Mesenchymal stem cell (in vitro differentiated cells and primary cell): ENCODE measurements around the gene DTWD2.
A peak's percentile ranks its signal among the peaks of the same experiment; 100 is the strongest.

Source experiments
- DNase-seq: peaks from one replicate; pipeline ENCODE4 v3.0.0-alpha.2; 2013
- H2AFZ ChIP-seq: one replicate; pipeline ENCODE4 v1.6.1; 2013; ENCODE audit warnings: low read depth, mild to moderate bottlenecking, control low read depth, inconsistent platforms, low read length, moderate library complexity
- H2AK5ac ChIP-seq: 2 replicates; pipeline ENCODE4 v1.6.1; 2013; ENCODE audit warnings: low read length, moderate library complexity, mild to moderate bottlenecking, inconsistent platforms; ENCODE audit not compliant: severe bottlenecking
- H2BK120ac ChIP-seq: one replicate; pipeline ENCODE4 v1.6.1; 2013; ENCODE audit warnings: low read depth, mild to moderate bottlenecking, inconsistent platforms, low read length, moderate library complexity
- H2BK12ac ChIP-seq, 2 experiments: one replicate each; pipeline ENCODE4 v1.6.1; 2013; ENCODE audit warnings: inconsistent platforms in 2 of 2, low read length in 2 of 2, mild to moderate bottlenecking in 2 of 2, moderate library complexity in 2 of 2, control low read depth in 1 of 2
- H2BK15ac ChIP-seq: one replicate; pipeline ENCODE4 v1.6.1; 2013; ENCODE audit warnings: mild to moderate bottlenecking, low read depth, inconsistent platforms; ENCODE audit not compliant: poor library complexity, severe bottlenecking
- H2BK5ac ChIP-seq: 2 replicates; pipeline ENCODE4 v1.6.1; 2013; ENCODE audit warnings: low read depth, mild to moderate bottlenecking, low read length, control low read depth, inconsistent platforms; ENCODE audit not compliant: poor library complexity, severe bottlenecking
- H3K14ac ChIP-seq, 2 experiments: one replicate each; pipeline ENCODE4 v1.6.1; 2013; ENCODE audit warnings: inconsistent platforms in 2 of 2, low read length in 2 of 2, control low read depth in 1 of 2, mild to moderate bottlenecking in 1 of 2, moderate library complexity in 1 of 2
- H3K18ac ChIP-seq, 2 experiments: one replicate each; pipeline ENCODE4 v1.6.1; 2013; ENCODE audit warnings: inconsistent platforms in 2 of 2, low read length in 2 of 2, control low read depth in 1 of 2, low read depth in 1 of 2, mild to moderate bottlenecking in 1 of 2
- H3K23ac ChIP-seq, 2 experiments: one replicate each; pipeline ENCODE4 v1.6.1; 2013; ENCODE audit warnings: inconsistent platforms in 2 of 2, low read length in 2 of 2, mild to moderate bottlenecking in 2 of 2, moderate library complexity in 2 of 2, control low read depth in 1 of 2
- H3K27ac ChIP-seq: 2 replicates; pipeline ENCODE4 v1.5.1; 2013; ENCODE audit warnings: mild to moderate bottlenecking, moderate library complexity, low read length, control low read depth, inconsistent platforms; ENCODE audit not compliant: poor library complexity, severe bottlenecking
- H3K27me3 ChIP-seq, 2 experiments: 2 replicates each; pipeline versions ENCODE4 v1.6.1 to v1.7.0; 2013; ENCODE audit warnings: low read length in 2 of 2, mild to moderate bottlenecking in 2 of 2, moderate library complexity in 2 of 2, control low read depth in 1 of 2, inconsistent platforms in 1 of 2; ENCODE audit not compliant: control insufficient read depth in 1 of 2, insufficient read depth in 1 of 2
- H3K36me3 ChIP-seq, 2 experiments: 2 replicates each; pipeline versions ENCODE4 v1.6.1 to v1.7.0; 2013; ENCODE audit warnings: low read length in 2 of 2, control low read depth in 1 of 2, inconsistent platforms in 1 of 2, low read depth in 1 of 2, mild to moderate bottlenecking in 1 of 2; ENCODE audit not compliant: insufficient read depth in 2 of 2, control insufficient read depth in 1 of 2
- H3K4ac ChIP-seq, 2 experiments: one replicate each; pipeline ENCODE4 v1.6.1; 2013; ENCODE audit warnings: inconsistent platforms in 2 of 2, low read length in 2 of 2, mild to moderate bottlenecking in 2 of 2, moderate library complexity in 2 of 2, control low read depth in 1 of 2, low read depth in 1 of 2
- H3K4me1 ChIP-seq: 2 replicates; pipeline ENCODE4 v1.6.1; 2013; ENCODE audit warnings: low read depth, low read length, control low read depth; ENCODE audit not compliant: control insufficient read depth, insufficient read depth
- H3K4me2 ChIP-seq: 2 replicates; pipeline ENCODE4 v1.6.1; 2013; ENCODE audit warnings: low read length, mild to moderate bottlenecking, inconsistent platforms; ENCODE audit not compliant: poor library complexity, severe bottlenecking
- H3K4me3 ChIP-seq, 2 experiments: 2 replicates each; pipeline versions ENCODE4 v1.5.1 to v1.7.0; 2013; ENCODE audit warnings: low read length in 2 of 2, mild to moderate bottlenecking in 2 of 2, control low read depth in 1 of 2, low read depth in 1 of 2; ENCODE audit not compliant: insufficient read depth in 1 of 2
- H3K79me1 ChIP-seq: replicated peaks from 2 replicates; pipeline ENCODE4 v1.6.1; 2013; ENCODE audit warnings: mild to moderate bottlenecking, control low read depth, low read length, inconsistent platforms; ENCODE audit not compliant: poor library complexity, severe bottlenecking
- H3K9ac ChIP-seq: 2 replicates; pipeline ENCODE4 v1.7.0; 2013; ENCODE audit warnings: mild to moderate bottlenecking, low read length, moderate library complexity
- H3K9me3 ChIP-seq: 2 replicates; pipeline ENCODE4 v1.7.0; 2013; ENCODE audit warnings: mild to moderate bottlenecking, low read length; ENCODE audit not compliant: control insufficient read depth
- H4K8ac ChIP-seq: one replicate; pipeline ENCODE4 v1.6.1; 2013; ENCODE audit warnings: inconsistent platforms, mild to moderate bottlenecking, low read length, moderate library complexity
- H4K91ac ChIP-seq: one replicate; pipeline ENCODE4 v1.6.1; 2013; ENCODE audit warnings: mild to moderate bottlenecking, low read length, inconsistent platforms
- WGBS: methylation state at CpG from one replicate; pipeline ENCODE4 v1.1.7; 2013; ENCODE audit warnings: mixed read lengths; 5-methylcytosine and 5-hydroxymethylcytosine counted together

DTWD2 gene

DNA sequence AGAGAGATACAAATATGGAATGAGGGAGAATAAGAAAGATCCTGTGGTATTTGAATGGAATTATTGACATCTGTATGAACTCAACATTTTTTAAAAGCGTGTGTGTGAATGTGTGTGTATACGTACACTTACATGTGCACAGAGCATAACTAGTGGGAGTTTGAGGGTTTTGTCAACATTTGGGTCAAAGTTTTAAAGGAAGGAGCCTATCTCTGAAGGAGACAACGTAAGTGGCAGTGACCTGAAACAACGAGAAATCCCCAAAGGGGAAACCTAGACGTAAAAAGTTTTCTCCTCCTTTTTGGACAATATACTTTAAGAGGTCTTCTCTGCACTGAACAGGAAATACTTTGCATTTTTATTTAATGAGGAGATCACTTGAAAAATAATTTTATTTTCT lies 40.2 kb upstream of the DTWD2 start:
- H2BK120ac ChIP-seq, result no peak overlapping the region
- H3K4me3 ChIP-seq, result no peak overlapping the region
- H2BK12ac ChIP-seq, result no peak overlapping the region
- 81% methylated on average over 3 of the region's 5 CpGs for WGBS
- H2BK5ac ChIP-seq, result no peak overlapping the region
- H3K27me3 ChIP-seq, result no peaks in the 10 kb centered on the region
- H3K9me3 ChIP-seq, result no peaks in the 10 kb centered on the region
- no peak overlapping the region for H3K18ac ChIP-seq
- H3K23ac ChIP-seq, result no peak overlapping the region
- no peaks in the 10 kb centered on the region for H3K4me1 ChIP-seq
- no peak overlapping the region for H4K8ac ChIP-seq
- no peak overlapping the region for H3K4ac ChIP-seq
- H2BK15ac ChIP-seq, result no peak overlapping the region
- H3K14ac ChIP-seq, result no peak overlapping the region
- no peak overlapping the region for H3K27ac ChIP-seq
- H3K36me3 ChIP-seq, result no peaks in the 10 kb centered on the region
- no peak overlapping the region for H3K9ac ChIP-seq
- no peak for DNase-seq
- no peak overlapping the region for H2AK5ac ChIP-seq
- peak overlapping the region; percentile 21 for H3K4me2 ChIP-seq
- H3K79me1 ChIP-seq, result no peaks in the 10 kb centered on the region
- no peak overlapping the region for H2AFZ ChIP-seq
- no peak overlapping the region for H4K91ac ChIP-seq

DNA sequence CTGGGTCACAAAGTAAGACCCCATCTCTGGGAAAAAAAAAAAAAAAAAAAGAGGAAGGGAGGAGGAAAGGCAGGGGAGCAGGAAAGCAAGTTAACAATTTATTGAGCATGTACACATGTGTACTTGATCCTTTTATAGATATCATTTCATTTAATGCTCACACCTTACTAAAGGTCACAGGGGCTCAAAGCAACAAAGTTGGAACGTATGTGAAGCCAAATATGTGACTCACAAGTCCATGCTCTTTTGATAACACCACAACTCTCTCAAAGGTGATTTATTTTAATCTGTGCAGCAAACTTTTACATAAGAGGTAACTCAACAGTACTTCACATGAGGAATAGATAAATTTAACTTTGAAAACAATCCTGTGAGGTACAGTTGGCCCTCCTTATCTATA lies 34.4 kb upstream of the DTWD2 start:
- Histone ChIP-seq H2AK5ac (no peak overlapping the region), H3K18ac (no peak overlapping the region), H3K4me2 (no peak overlapping the region), H2BK12ac (no peak overlapping the region), H3K36me3 (no peaks in the 10 kb centered on the region), H3K23ac (no peak overlapping the region), H2BK120ac (no peak overlapping the region), H2BK15ac (no peak overlapping the region), H3K9me3 (no peaks in the 10 kb centered on the region), H3K4me3 (no peak overlapping the region), H3K27me3 (no peaks in the 10 kb centered on the region), H3K9ac (no peak overlapping the region), H3K4ac (no peak overlapping the region), H2BK5ac (no peak overlapping the region), H4K8ac (no peak overlapping the region), H3K4me1 (no peaks in the 10 kb centered on the region), H4K91ac (no peak overlapping the region), H3K27ac (no peak overlapping the region), H3K14ac (no peak overlapping the region), H2AFZ (no peak overlapping the region), H3K79me1 (no peaks in the 10 kb centered on the region)
- WGBS, result 40% methylated on average over 1 of the region's 1 CpG
- DNase-seq, result no peak

GRCh38 chr5:119022017-119022745 lies 33.8 kb upstream of the DTWD2 start:
- Histone ChIP-seq H2BK15ac (no peak overlapping the region), H3K27me3 (no peaks in the 10 kb centered on the region), H3K79me1 (no peaks in the 10 kb centered on the region), H3K4ac (no peak overlapping the region), H3K18ac (no peak overlapping the region), H3K4me1 (no peaks in the 10 kb centered on the region), H2AFZ (no peak overlapping the region), H2BK5ac (no peak overlapping the region), H2AK5ac (peak overlapping the region; percentile 59), H3K27ac (no peak overlapping the region), H4K8ac (no peak overlapping the region), H3K36me3 (no peaks in the 10 kb centered on the region), H2BK12ac (no peak overlapping the region), H3K9me3 (no peaks in the 10 kb centered on the region), H3K4me3 (no peak overlapping the region), H3K9ac (no peak overlapping the region), H3K14ac (no peak overlapping the region), H4K91ac (no peak overlapping the region), H3K4me2 (no peak overlapping the region), H2BK120ac (no peak overlapping the region), H3K23ac (no peak overlapping the region)
- WGBS, result 52% methylated on average over 4 of the region's 5 CpGs
- DNase-seq, result peak; percentile 58

DNA sequence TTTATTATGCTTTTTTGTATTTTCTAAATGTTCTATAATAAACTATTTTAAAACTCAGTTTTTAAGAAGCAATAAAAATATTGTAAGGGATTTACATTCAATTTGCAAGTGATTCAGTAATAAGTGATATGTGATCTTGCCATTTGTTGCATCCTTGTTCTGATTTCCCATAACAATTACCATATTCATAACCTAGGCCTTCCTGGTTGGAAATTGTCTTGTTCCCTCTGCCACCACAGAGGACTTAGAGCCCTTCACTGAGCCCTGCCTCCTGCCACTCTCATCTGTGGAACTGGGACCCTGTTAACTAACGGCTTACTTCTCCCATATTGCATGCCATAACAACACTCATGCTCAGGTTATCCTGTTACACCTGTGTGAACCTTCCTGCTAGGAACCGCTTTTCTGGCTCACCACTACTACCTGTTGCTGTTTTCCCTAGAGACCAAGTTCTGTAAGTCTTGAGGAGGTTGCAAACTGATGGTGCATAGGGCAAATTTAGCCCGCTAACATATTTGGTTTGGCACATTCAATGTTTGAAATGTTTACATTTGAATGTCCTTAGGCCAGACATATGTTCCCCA lies 32.9 kb upstream of the DTWD2 start:
- Histone ChIP-seq H2AK5ac (no peak overlapping the region), H3K4ac (no peak overlapping the region), H2BK12ac (no peak overlapping the region), H4K8ac (peak overlapping the region; percentile 2), H3K27me3 (no peaks in the 10 kb centered on the region), H2BK15ac (no peak overlapping the region), H3K14ac (no peak overlapping the region), H3K4me1 (no peaks in the 10 kb centered on the region), H3K23ac (no peak overlapping the region), H3K18ac (no peak overlapping the region), H3K4me3 (no peak overlapping the region), H4K91ac (no peak overlapping the region), H3K79me1 (no peaks in the 10 kb centered on the region), H3K27ac (no peak overlapping the region), H3K9me3 (no peaks in the 10 kb centered on the region), H3K36me3 (no peaks in the 10 kb centered on the region), H2AFZ (no peak overlapping the region), H2BK5ac (no peak overlapping the region), H3K4me2 (no peak overlapping the region), H2BK120ac (no peak overlapping the region), H3K9ac (no peak overlapping the region)
- WGBS, result 87% methylated on average over 3 of the region's 3 CpGs
- no peak for DNase-seq
